Right atrium auricular region (tissue), 2 donors: ENCODE measurements around the gene RERE. TPM values are rescaled to one million over a fixed set of nuclear protein-coding genes. Genes with fewer than 3 reads are reported as not detected.

Source experiments
- DNase-seq: peaks from one replicate; pipeline ENCODE4 v3.0.0-alpha.2; 2019; ENCODE audit warnings: low spot score
- H3K27ac ChIP-seq, 2 donors: fragments of 200-600 bp; sonication (generic); 1 replicate in 1 of 2; 2 replicates in 1 of 2; pipeline ENCODE4 v1.5.1; 2016 to 2019
- H3K27me3 ChIP-seq, 2 donors: fragments of 200-600 bp; sonication (generic); one replicate each; pipeline versions ENCODE4 v1.5.1 to v1.6.0; 2017 to 2019
- H3K36me3 ChIP-seq: fragments of 200-600 bp; sonication (generic); one replicate; pipeline ENCODE4 v1.5.1; 2016
- H3K4me1 ChIP-seq, 2 donors: fragments of 200-600 bp; sonication (generic); one replicate each; pipeline versions ENCODE4 v1.5.1 to v1.6.0; 2017 to 2019
- H3K4me3 ChIP-seq, 2 donors: fragments of 200-600 bp; sonication (generic); 1 replicate in 1 of 2; 2 replicates in 1 of 2; pipeline ENCODE4 v1.5.1; 2017 to 2019; ENCODE audit warnings: mild to moderate bottlenecking in 1 of 2, moderate library complexity in 1 of 2
- H3K9me3 ChIP-seq, 2 donors: fragments of 200-600 bp; sonication (generic); one replicate each; pipeline ENCODE4 v1.5.1; 2019
- total RNA-seq, 2 donors: library from RNA; depleted of rRNA; stranded (reverse); fragments of >200 nt; gene quantifications; one replicate each; pipeline ENCODE4 v1.1.0, GENCODE V29; 2016
- TF ChIP-seq, protein P1 (sequence below), 2 donors: fragments of 200-600 bp; sonication (generic); IDR thresholded peaks; one replicate each; pipeline ENCODE4 v1.5.1; 2019; ENCODE audit warnings: antibody characterized with exemption in 2 of 2

RERE gene
- total RNA-seq, 2 donors from 2014 or later: 99.8 to 125 TPM

DNA sequence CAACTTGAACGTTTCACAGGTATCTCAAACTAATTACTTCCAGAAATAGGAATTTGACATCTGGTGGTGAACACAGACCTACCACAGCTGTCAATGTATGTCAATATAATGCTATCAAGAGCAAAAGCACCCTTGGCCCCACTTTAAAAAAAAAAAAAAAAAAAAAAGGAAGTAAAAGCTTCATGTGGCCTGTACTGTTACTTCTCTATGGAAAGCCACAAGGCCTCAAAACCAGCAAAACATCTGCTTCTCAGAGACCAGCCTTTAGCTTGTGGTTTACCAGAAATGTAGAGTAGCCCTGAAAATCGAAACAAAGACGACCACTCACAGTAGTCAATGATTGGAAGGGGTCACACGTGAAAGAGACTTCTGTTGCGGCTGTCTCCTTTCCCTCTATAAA is 389.9 kb downstream of the RERE start:
- Histone ChIP-seq H3K4me3 (no peak overlapping the region), H3K36me3 (no peaks in the 10 kb centered on the region), H3K27ac (peak overlapping the region; percentile 35 to 36), H3K9me3 (no peaks in the 10 kb centered on the region), H3K4me1 (peaks cover 0 to 32% of the 10 kb centered on the region in 2 donors), H3K27me3 (no peaks in the 10 kb centered on the region)
- no peak for DNase-seq
- TF ChIP-seq, protein P1, sequence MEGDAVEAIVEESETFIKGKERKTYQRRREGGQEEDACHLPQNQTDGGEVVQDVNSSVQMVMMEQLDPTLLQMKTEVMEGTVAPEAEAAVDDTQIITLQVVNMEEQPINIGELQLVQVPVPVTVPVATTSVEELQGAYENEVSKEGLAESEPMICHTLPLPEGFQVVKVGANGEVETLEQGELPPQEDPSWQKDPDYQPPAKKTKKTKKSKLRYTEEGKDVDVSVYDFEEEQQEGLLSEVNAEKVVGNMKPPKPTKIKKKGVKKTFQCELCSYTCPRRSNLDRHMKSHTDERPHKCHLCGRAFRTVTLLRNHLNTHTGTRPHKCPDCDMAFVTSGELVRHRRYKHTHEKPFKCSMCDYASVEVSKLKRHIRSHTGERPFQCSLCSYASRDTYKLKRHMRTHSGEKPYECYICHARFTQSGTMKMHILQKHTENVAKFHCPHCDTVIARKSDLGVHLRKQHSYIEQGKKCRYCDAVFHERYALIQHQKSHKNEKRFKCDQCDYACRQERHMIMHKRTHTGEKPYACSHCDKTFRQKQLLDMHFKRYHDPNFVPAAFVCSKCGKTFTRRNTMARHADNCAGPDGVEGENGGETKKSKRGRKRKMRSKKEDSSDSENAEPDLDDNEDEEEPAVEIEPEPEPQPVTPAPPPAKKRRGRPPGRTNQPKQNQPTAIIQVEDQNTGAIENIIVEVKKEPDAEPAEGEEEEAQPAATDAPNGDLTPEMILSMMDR (IDR thresholded peaks at IDR 0.05): no peak

DNA sequence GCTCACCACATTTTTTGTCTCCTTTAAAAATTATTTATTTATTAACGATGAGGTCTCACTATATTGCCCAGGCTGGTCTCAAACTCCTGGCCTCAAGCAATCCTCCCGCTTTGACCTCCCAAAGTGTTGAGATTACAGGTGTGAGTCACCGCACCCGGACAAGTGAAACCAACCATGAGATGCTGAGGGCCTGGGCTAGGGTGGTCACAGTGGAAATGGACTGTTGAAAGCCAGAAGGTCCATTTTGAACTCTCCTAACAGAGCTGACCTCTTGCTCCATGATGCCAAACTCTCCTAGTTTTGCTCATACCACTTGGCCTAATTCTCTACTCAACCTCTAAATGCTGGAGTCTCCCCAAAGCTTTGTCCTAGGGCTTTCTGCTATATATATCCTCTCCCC is 390.4 kb downstream of the RERE start:
- H3K36me3 ChIP-seq: no peaks in the 10 kb centered on the region
- peaks cover 0 to 33% of the 10 kb centered on the region in 2 donors for H3K4me1 ChIP-seq
- no peaks in the 10 kb centered on the region for H3K9me3 ChIP-seq
- DNase-seq: no peak
- no peak overlapping the region for H3K4me3 ChIP-seq
- TF ChIP-seq, protein P1 (IDR thresholded peaks at IDR 0.05): no peak
- H3K27ac ChIP-seq: peak overlapping the region in 1 of 2 donors; percentile 27
- H3K27me3 ChIP-seq: no peaks in the 10 kb centered on the region

DNA sequence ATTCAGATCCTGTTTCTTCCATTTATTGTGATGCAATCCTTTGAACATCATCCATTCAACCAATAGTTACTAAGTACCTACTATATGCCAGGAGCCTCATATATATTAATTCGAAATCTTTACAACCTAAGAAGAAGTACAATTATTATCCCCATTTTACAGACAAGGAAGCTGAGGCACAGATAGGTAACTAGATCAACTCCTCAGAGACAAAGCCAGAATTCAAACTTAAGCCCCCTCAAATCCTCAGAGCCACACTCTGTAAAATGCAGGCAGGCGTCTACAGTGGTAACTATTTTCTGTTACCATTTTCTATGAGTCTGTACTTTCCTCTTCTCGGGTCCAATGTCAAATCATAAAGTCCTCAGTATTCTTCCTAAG is 391.7 kb downstream of the RERE start:
- Histone ChIP-seq H3K36me3 (no peaks in the 10 kb centered on the region), H3K4me1 (peaks cover 0 to 41% of the 10 kb centered on the region in 2 donors), H3K4me3 (no peak overlapping the region), H3K9me3 (no peaks in the 10 kb centered on the region), H3K27ac (peak overlapping the region; percentile 98 to 99), H3K27me3 (no peaks in the 10 kb centered on the region)
- no peak for DNase-seq
- TF ChIP-seq, protein P1 (IDR thresholded peaks at IDR 0.05): no peak

DNA sequence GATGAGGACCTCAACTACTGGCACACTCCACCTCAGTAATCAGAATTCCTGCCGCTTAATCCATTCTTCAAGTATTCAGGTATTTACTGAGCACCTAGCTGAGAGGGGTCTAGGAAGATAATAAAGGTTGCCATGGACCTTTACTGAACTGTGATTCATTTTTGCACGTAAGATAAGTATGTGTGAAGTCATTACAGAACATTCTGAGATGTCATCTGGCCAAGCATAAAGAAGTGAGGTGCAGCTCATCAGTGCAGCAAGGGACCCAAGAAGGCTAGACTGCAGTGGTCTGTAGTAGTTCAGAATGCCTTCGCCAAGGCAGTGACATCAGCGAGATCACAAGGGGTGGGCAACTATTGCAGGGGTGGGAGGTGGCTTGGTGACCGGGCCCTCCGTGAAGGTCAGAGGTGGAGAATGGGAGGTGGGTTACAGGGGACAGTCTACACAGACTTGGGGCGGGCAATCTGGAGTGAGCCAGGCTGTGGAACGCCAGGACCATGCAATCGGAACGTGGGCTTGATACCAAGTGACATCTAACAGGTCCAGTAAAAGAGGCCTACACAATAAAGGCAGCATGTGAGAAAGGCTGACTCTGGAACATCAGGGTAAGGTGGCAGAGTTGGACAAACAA is 392.2 kb downstream of the RERE start:
- TF ChIP-seq, protein P1 (IDR thresholded peaks at IDR 0.05): no peak
- Histone ChIP-seq H3K27ac (peak overlapping the region; percentile 98 to 99), H3K4me1 (peaks cover 0 to 46% of the 10 kb centered on the region in 2 donors), H3K27me3 (no peaks in the 10 kb centered on the region), H3K36me3 (peaks cover 5% of the 10 kb centered on the region), H3K9me3 (no peaks in the 10 kb centered on the region), H3K4me3 (peak overlapping the region in 1 of 2 donors; percentile 87)
- DNase-seq: no peak

DNA sequence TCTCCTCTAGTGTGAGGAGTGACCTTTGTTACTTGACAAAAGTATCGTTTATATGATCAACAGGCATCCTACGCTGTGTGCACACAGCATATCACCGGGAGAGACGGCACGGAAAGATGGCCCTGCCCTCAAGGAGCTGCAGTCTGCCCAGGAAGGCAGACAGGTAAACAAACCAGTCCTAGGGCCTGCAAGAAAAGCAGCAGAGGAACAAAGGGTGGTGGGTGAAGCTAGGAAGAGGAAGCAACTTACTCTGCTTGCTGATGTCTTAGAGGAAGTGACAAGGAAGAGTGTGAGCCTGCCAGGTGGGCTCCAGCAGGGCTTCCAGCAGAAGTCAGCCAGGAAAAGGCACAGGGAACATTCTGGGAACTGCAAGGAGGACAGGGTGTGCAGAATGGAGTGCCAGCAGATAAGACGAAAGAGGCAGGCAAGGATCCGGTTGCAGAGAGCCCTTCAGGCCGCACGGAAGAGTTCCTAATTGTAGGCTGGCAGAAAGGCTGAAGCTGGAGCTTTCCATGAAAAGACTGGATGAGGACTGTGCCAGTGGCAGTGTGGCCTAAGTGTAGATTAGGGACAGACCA is 392.8 kb downstream of the RERE start:
- no peaks in the 10 kb centered on the region for H3K27me3 ChIP-seq
- TF ChIP-seq, protein P1 (IDR thresholded peaks at IDR 0.05): no peak
- peak overlapping the region; percentile 85 to 87 for H3K4me3 ChIP-seq
- H3K36me3 ChIP-seq: peaks cover 11% of the 10 kb centered on the region
- no peak for DNase-seq
- no peaks in the 10 kb centered on the region for H3K9me3 ChIP-seq
- H3K27ac ChIP-seq: peak overlapping the region; percentile 98 to 99
- peaks cover 0 to 53% of the 10 kb centered on the region in 2 donors for H3K4me1 ChIP-seq
